H4 (cell line): ENCODE data around the gene PPP1R12A. TPM values are rescaled to one million over a fixed set of nuclear protein-coding genes. Genes with fewer than 3 reads are reported as not detected.
A peak's percentile ranks its signal among the peaks of the same experiment; 100 is the strongest.
"Not testable (repeated sequence)": the region's sequence is repeated elsewhere in the genome, so short reads cannot be mapped to it uniquely, and the experiment has no call there.

Experiments
- DNase-seq: peaks from one replicate; pipeline ENCODE4 v3.0.0-alpha.2; 2015; ENCODE audit warnings: low spot score
- total RNA-seq: library from RNA; depleted of rRNA; stranded (reverse); fragments of >200 nt; shearing (Covaris generic); gene quantifications from 2 replicates; pipeline ENCODE4 v1.2.3, GENCODE V29; 2014; rRNA removed

Gene PPP1R12A
- 31.8 and 41.8 TPM in 2 replicates for total RNA-seq

DNA sequence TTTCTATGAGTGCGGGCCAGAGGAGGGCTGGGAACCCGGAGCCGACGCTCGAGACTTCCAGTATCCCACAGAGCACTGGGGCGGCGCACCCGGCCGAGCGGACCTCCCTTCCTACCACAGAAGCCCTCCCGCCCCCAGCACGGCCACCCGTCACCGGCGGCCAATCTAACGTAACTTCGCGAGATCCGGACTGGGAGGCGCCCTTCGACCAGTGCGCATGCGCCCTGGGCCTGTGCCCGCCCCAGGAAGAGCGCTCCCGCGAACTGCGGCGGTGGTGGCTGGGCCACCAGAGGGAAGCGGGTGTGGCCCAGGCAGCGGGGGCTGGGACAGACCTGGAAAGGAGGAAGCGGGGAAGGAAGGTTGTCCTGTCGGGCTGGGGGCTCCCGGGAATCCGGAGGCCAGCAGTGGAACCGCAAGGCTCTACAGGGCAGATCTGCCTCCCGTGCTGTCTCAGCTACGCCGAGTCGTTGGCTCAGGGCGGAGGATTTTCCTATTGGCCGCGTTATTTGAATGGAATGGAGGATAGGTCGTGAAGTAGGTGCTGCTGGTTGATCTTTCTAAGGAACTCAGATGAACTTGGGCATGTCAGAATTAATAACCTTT, at the start of gene PPP1R12A:
TSS of gene PPP1R12A (minus strand) at position 77 of the 603 bp plus-strand sequence. CDS start 166 bp downstream, outside the sequence.
- peak; percentile 98 for DNase-seq

DNA sequence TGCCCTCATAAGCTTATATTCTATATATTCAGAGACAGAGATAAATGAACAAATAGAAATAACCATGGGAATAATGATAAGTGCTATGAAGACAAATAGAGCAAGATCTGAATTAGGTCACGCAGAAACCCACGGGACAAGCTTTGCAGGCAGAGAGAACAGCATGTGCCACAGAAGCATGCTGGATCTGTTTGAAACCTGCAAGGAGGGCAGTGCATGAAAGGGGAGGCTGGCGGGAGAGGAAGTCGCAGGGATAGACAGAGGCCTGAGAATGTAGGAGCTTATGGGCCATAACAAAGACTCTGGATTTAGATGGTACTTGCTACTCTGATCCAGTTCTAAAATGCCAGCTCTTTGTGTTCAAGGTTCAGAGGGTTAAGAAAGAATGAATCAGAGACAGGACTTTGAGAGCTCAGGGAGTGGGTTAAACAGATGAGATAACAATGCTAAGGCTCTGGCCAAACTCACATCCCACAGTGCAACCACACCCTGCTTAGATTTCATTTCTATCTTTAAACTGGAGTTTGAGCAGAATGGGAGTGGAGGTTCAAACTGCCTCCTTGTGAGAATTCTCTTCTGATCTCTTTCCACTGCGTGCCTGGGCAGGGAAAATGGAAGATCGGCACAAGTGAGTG, 49.2 kb upstream of the PPP1R12A start:
- DNase-seq: peak; percentile 8

DNA sequence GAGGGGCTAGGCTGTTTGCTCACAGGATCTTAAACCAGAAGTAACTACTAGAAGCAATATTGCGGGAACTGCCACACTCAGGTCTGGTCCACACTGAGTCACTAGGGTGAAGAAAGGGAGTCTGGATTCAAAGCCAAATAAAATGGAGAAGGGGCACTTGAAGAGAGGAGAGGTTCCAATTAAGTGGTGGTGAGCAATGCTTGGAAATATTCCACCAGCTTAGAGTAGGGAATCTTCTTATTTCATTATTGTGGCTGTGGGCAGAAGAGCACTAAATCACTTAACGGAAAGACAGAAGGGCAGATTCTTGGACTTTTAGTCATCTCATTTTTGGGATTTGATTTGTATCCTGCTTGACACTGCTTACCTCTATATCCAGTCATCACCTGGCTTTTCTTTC, 48.6 kb upstream of the PPP1R12A start:
- peak; percentile 19 for DNase-seq

DNA sequence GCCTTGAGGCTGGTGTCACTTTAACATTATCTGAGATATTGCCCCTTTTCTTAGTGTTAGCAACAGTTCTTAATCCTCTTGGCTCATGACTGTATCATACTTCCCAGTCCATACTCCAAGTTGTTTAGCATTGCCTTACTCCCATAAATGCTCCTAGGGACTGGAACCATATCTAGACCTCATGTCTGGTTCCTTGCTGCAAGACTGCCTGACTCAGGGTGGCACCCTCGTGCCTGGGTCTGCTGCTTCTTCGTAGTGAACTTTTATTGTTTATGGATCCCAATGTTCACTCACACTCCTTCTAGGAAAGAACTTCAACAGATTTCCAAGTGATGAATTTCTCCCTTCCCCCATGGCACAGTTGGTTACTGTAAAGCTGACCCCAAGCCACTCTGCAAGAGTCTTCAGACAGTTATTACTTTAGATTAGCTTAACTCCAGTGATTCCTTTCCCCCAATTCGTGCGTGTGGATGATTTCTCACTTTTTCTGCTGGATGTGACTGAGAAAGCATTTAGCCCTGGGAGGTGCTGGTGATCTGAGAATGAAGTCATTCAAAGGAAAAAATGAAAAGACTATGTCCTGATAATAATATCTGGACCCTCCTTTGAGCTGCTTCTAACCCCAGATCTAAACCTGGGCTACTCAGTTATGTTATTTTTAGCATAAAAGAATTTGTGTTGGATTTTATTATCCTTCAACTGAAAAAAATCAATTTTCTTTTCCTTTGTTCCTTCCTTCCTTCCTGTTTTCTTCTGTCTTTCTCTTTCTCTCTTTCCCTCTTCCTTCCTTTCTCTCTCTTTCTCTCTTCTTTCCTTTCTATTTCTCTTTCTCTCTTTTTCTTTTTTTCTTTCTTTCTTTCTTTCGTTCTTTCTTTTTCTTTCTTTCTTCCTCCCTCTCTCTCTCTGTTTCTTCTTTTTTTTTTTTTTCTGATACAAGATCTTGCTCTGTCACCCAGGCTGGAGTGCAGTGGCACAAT, 47.5 kb upstream of the PPP1R12A start:
- no peak for DNase-seq

DNA sequence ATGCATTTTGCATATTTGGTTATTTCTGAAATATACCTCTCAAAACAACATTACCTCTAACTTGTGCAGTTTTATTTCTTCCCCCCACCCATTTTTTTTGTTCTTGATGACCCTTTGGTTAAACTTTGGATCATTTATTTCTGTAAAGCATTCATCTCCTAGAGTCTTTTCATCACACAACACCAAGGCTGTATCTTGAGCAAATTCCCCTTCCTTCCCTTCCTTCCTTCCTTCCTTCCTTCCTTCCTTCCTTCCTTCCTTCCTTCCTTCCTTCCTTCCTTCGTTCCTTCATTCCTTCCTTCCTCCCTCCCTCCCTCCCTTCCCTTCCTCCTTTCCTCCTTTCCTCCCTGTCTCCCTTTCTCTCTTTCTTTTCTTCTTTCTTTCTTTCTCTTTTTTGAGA, 43.8 kb upstream of the PPP1R12A start:
- no peak for DNase-seq

DNA sequence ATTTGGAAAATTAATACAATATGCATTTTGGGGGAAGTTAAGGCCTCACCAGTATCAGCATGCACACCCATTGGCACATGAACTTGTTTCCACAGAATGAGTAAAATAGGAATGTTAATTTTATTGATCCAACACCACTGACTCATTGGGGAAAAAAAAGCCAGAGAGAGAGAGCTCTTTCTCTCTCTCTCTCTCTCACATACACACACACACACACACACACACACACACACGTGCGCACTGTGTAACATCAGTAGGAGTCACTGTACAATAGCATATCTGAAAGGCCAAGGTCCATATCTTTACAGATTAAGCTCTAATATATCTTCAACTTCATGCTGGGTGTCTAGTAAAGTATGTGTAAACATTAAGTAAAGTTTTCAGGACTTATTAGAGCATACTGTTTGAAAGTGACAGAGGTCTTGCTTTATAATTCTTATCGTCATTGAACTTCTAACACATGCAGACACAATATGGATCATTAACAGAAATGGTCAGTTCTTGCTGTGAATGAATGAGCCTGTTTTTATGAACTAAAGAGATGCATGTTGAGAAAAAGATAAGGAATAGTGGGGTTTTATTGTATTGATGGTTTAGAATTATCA, 43.1 kb upstream of the PPP1R12A start:
- not testable (repeated sequence) for DNase-seq

DNA sequence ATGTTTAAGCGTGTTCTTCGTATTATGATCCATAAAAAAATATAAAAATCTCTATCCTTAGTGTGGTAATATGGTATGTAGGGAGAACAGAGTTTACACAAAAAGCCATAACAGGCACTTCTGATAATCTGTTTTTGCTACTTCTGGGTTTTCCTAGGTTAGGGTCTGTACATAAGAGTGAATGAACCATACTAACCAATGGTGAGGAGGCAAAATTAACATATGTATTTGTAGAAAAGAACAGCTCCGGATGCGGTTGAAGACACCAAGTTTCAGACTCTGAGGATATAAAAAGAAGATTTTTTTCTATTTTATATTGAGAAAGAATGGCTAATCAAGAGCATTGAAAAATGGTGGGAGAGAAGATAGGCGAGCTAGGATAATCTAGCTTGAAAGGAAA, 40.2 kb upstream of the PPP1R12A start:
- no peak for DNase-seq

DNA sequence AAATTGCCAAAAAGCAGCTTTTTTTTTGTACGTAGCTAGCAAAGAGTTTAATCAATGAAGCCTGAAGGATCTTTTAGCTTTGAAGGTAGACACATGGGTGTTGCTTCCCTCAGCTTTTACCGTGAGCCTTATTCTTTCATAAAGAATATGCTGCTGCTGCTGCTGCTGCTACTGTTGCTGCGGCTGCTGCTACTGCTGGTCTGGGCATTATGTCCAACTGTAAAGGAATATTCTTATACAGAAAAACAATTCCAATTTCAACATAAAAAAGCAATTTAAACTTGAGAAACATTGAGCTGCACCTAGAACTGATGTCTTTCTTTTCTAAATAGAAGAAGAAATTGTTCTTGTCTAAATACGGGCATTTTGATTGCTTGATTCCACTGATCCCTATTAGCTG, 38.9 kb upstream of the PPP1R12A start:
- no peak for DNase-seq

DNA sequence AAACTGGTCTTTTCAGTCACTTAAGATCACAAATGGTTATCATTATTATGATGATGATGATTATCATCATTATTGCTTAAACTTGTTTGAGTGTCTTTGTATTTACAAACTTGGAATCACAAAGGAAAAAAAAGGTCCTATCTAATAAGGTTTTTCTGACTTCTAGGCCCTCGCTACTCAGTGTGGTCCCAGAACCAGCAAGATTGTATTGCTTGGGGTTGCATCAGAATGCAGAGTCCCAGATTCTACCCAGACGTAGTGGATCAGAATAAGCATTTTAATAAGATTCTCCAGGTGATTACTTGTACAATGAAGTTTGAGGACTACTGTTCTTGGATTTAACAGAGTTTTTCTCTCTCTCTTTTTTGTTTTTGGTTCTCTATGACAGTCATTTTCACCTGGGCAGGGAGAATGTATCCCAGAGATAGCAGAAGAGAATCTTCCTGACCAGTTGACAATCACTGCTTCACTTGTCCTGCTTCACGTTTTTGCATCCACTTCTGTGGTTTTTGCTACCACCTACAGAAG, 29.3 kb upstream of the PPP1R12A start:
- no peak for DNase-seq

DNA sequence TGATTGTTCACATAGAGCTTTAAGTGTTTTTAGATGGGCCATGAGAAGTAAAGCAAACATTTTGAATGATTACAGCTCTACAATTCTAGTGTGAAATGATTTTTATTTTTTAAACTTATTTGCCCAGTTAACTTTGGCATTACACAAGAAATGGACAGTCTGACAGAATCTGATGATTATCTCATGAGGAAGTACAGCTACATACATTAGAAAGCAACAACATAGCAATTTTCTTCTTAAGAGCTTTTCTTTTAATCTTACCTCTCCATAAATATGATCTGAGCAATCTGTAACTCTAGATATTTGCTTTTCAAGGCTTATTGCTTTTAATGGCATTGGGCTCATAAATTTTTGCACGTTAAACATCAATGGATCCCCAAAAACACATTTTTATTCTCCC, 26.5 kb upstream of the PPP1R12A start:
- DNase-seq: no peak

DNA sequence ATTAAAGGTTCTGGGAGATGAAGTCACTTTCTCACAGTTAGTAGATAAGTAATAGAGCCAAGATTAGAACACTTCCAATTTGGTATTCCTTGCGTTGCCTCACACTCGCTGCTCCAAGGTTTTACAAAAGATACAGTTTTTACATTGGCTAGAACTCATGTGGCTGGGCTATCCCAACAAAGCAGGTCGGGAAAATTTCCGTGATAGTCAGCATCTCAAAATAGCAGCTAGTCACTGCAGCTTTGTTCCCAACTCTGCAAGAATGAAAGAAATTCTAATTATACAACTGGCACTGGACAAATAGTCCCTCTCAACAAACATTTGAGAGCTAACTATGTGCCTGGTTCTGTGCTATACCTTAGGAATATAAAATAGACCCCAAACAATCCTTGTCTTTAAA, 24.6 kb upstream of the PPP1R12A start:
- DNase-seq: no peak

DNA sequence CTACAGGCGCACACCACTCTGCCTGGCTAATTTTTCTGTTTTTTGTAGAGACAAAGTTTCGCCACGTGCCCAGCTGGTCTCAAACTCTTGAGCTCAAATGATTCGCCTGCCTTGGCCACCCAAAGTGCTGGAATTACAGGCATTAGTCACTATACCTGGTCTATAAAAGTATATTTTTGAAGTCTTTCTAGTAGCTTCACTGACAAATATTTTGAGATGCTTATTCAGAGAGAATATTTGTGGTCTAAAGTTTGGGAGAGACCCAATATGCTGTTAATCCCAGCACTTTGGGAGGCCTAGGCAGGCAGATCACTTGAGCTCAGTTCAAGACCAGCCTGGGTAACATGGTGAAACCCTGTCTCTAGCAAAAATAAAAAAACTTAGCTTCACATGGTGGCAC, 22.0 kb upstream of the PPP1R12A start:
- no peak for DNase-seq

DNA sequence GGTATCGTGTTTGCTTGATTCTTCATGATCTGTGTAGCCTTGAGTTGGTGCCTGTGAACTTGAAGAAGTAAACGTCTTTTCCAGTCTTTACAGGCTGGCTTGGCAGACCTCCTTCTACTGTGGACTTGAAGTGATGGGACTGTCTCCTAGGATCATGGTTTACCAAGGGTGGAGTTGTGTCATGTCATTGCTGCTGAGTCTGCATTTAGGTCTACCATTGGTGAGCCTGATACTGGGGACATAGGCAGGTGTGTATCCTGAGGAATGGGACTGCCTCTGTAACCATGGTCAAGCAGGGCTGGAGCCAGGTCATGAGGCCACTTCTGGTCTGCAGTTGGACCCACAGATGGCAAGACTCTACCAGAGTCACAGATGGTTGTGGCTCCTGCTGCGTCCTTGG, 20.7 kb upstream of the PPP1R12A start:
- no peak for DNase-seq

DNA sequence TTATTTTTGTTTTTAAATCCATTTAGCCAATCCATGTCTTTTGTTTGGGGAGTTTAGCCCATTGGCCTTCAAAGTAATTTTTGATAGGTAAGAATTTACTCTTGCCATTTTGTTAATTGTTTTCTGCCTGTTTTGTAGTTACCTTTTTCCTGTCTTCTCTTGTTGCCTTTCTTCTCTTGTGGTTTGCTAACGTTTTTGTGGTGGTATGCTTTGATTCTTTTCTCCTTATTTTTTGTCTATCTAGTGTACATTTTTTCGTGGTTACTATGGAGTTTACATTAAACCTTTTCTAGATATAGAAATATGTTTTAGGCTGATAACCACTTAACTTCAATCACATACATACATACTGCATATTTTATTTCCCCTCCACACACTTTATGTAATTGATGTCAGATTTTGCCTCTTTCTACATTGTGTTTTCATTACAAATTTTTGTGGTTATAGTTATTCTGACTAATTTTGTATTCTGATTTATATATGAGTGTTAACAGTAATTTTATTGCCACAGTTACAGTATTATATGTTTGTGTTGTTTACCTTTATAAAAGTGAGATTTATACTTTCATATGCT, 19.2 kb upstream of the PPP1R12A start:
- no peak for DNase-seq

DNA sequence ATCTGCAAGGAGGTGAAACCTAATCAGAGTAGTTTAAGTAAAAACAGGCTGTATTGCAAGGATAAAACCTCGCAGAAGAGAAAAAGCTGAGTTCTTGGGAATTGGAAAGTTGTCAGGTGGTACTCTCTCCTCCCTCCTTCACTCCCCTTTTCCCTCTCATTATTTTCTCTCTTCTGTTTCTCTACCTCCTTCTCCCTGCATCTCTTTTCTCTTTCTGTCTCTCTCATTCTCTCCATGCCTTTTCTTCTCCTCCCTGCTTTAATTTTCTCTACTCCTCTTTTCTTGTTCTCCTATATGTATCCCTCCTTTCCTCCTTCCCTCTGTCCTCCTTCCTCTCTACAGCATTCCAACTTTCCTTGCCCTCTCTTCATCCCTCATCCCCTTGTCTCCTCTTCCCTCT, 14.2 kb upstream of the PPP1R12A start:
- no peak for DNase-seq

DNA sequence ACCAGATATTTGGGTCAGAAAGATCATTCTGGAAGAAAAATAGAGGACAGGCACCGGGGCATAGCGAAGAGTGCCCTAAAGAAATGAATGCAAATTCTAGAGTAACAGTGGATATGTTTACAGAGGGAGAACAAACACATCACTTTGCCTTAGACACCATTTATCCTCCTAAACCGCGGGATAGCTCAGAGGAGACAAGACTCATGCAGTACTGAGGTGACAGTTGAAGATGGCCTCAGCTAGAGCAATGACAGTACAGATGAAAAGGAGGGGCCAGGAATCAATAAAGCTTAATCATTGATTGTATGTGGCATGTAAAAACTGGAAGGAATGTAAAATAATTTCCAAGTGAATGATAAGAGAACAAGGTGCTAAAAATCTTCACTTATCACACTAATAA, 10.5 kb upstream of the PPP1R12A start:
- DNase-seq: no peak

DNA sequence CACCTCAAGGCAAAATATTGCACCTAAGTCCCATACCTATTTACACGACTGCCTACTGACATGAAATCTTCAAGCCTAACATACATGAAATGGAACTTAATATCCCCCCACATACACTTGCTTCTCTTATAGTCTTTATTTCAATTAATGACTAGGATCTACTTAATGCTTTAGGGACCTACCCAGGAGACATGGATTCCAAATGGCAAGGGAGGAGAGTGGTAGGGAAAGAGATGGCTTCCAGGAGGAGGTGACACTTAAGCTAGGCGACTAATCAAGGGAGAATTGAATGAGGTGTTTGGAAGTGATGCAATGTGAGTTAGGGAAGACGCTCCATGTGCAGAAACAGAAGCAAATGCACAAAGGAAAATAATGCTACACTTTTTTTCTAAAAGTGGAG, 9.7 kb upstream of the PPP1R12A start:
- no peak for DNase-seq

DNA sequence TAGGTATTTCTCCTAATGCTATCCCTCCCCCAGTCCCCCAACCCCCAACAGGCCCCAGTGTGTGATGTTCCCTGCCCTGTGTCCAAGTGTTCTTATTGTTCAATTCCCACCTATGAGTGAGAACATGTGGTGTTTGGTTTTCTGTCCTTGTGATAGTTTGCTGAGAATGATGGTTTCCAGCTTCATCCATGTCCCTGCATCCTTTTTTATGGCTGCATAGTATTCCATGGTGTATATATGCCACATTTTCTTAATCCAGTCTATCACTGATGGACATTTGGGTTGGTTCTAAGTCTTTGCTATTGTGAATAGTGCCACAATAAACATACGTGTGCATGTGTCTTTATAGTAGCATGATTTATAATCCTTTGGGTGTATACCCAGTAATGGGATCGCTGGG, 7.9 kb upstream of the PPP1R12A start:
- not testable (repeated sequence) for DNase-seq

DNA sequence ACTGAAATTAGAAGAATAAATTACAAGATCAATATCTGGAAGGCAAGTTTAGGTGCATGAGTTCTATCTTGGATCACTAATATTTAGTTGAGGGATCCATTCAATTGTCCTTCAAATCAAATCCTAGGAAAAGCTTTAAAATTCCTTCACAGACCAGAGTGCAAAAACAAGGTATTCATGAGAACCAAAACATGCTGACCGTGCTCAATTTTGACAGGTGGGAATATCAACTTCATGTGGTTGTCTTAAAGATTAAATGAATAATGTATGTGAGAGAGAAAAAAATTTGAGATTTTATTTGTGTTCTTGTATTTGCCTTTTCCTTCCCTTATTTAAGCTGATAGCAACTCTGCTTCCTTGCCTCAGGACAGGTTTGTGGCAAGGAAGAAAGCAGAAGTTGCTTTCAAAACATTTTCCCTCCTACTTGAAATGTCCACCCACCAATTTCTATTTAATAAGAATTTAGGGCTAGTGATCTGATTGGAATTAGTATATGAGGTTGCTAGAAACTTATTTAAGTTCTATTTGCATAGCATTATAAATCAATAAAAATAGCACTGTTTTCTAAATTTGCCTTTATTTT, 4.9 kb upstream of the PPP1R12A start:
- DNase-seq: no peak

DNA sequence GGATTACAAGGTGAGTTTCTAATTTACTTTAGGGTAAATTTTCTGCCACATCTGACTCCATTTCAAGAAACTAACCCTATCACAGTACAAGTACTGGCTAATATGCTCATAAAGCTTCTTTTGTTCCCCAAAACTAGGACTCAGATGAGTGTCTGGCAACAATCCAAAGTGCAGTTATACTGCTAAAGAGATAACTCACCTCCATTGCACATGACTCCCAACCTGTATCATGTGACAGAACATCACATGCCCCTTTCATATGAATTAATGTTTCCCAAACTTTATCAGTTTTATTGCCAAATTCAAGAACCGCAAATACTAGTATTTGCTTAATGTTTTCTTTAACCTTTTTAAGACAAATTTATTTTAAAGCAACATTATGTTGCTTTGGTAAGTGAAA, 3.9 kb upstream of the PPP1R12A start:
- no peak for DNase-seq

DNA sequence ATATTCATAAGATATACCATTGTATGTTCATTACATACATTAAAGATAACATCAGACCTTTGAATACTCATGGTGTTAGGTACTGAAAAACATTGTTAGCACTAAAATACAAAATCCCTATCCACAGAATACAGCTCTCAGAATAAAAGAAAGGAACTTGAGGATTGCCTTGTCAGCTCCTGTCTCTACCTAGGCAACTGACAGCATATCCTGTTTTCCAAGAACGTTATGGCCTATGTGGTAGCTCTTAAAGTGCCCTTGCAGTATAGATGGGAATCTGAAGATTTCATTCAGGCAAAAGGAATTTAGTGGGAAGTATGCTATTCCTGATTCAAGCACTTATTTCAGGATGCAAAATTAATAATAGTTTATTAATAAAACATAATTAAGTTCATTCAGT, 1.8 kb upstream of the PPP1R12A start:
- DNase-seq: no peak
